GM19463 (cell line): ENCODE results near the gene PPM1M.

Experiments
- ATAC-seq: cut with Tn5 transposase; IDR thresholded peaks from one replicate; pipeline ENCODE4 v1.9.1; 2021; ENCODE audit warnings: mild to moderate bottlenecking, moderate library complexity; ENCODE audit not compliant: unreplicated experiment

PPM1M gene

DNA sequence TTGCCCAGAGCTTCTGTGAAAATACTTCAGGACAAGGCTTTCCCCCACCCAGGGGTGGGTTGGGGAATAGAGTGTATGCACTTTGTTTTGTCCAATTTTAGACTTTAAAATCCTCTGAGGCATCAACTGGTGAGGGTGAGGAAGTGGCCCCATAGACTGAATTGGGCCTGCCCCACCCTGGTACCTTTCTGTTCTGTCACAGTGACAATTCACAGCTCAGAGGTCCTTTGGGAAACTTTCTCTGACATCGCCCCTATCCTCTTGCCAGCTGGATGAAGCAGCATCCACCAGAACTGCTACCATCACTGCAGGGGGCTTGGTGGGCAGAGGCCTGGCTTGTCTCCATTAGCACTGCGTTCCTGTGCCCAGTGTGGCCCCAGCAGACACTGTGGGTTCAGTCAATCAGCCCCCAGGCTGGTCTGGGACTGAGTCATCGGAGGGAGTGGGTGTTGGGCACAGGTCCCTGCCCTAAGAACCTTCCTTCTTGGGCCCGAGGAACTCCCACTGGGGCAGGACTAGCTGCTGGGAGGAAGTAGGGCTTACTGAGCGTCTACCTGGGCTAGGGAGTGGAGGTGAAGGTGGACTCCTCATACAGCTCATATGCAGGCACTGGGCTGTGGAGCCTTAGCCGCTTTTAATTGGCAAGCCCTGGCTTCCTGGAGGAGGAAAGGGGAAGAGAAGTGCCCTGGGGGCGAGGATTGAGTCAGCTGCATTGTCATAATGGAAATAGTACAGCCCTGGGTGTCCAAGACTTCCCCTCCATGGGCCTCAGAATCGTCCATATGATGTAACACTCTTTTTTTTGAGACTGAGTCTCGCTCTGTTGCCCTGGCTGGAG lies 1.5 kb upstream of the PPM1M start:
- ATAC-seq: peak; percentile 41

- no peak for ATAC-seq
These were observed 683 bp downstream of the PPM1M start for GRCh38 chr3:52246264-52246620.

DNA sequence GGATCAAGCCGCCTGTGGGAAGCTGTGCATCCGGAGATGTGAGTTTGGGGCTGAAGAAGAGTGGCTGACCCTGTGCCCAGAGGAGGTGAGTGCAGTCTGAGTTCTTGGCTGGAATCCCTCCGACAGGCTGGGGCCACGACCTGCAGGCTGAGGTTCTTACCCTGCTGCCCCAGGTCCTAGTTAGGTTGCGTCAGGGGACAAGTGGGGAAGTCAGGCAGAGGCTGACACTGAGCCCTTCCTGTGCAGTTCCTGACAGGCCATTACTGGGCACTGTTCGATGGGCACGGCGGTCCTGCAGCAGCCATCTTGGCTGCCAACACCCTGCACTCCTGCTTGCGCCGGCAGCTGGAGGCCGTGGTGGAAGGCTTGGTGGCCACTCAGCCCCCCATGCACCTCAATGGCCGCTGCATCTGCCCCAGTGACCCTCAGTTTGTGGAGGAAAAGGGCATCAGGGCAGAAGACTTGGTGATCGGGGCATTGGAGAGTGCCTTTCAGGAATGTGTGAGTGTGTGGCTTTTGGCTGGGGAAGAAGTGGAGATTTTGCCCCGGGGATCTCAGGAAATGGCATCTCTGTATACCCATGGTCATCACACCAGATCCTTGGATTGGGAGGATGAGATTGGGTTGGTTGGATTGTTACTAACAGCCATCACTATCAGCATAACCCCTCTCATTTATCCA lies 1.3 kb downstream of the PPM1M start:
- ATAC-seq: no peak

GRCh38 chr3:52247409-52248164 lies 2.0 kb downstream of the PPM1M start:
- ATAC-seq: no peak

GRCh38 chr3:52248165-52248541 lies 2.6 kb downstream of the PPM1M start:
- no peak for ATAC-seq

- no peak for ATAC-seq
These were observed 3.4 kb downstream of the PPM1M start for GRCh38 chr3:52248816-52249547.

DNA sequence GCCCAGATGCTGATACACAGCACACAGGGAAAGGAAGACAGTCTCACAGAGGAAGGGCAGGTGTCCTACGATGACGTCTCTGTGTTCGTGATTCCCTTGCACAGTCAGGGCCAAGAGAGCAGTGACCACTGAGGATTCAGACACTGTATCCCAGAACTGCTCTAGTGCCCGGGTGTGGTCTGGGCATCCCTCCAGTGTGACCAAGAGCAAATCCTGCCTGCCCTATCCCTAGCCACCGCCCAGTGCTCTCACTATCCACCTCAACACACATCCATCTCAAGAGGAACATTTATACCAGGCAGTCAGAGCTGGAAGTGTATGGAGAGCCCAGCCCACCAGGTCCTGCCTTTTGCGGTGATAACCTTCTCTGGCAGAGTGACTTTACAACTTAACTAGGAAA lies 4.1 kb downstream of the PPM1M start:
- ATAC-seq: no peak

DNA sequence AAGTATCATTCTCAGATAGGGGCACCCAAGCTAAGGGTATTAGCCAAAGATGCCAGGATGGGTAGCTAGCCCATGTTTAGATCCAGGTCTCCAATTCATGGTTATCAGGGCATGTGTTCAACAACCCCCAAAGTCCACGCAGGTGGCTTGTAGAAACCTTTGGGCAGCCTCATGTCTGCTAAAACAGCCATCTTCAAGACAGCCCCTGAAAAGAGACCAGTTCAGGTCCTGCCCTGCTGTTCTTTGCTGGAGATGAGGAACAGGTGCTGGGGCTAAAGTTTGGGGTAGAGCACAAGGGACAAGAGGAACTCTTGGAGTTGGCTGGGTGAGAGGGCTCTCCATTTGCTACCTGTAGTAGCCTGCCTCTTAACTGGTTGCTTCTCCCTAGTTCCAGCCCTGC lies 4.6 kb downstream of the PPM1M start:
- no peak for ATAC-seq

DNA sequence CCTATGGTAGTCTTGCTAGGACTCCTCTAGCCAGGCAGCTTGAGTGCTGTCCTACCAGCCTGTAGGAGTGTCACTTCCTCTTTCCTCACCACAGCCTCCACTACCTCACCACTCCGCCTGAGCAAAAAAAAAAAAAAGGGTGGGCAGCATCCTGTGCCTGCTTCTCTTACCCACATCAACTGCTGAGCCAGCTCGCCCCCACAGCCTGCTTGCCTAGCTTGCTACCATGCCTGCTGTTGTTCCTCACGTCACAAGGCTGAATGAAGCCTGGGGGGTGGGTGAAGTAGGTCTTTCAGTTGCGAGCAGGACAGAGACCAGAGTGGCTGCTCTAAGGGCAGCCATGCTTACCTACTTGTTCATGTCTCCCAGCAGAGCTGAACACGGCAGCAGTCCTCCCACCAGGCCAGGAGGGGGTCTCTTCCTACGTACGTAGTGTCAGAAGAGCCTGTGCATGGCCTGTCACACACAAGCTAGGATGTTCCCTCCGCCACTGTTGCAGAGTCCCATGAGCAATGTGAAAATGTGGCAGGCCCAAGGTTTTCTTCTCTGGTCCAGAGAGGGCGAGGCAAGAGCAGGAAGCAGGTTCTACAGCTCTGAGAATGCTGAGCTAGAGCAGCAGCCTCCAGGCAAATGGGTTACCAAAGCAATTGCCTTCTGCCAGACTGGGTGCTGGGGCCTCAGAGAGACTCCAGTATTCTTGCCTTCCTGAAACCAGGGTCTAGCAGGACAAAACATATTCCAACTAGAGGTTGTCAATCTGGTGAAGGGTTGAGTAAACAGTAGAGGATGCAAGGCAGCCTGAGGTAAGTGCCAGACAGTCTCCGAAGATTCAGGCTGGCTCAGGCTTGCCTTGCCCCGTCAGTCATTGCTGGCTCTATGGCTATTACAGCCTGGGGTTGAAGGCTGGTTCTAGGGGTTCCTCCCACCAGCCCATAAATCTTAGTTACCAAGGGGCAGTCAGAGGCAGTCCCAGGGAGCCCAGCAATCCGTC lies 8.1 kb downstream of the PPM1M start:
- ATAC-seq: peak; percentile 96

- no peak for ATAC-seq
These were observed 9.0 kb downstream of the PPM1M start for GRCh38 chr3:52254608-52255007.

DNA sequence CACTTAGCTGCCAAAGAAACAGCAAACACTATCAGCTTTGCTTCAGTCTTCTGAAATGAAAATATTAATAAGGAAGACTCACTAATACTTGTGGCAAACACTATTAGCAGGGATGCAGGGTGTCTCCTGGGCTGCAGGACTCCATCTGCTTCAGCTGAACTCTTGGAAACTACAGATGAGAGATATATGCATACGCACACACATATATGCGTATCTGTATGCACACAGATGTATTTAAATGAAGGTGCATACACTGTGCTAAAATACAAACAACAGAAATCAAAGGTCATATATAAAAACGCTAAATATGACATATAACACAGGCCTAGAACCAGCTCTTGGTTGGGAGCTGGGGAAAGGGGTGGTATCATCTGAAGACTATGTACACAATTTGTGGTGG lies 10.6 kb downstream of the PPM1M start:
- ATAC-seq: no peak

DNA sequence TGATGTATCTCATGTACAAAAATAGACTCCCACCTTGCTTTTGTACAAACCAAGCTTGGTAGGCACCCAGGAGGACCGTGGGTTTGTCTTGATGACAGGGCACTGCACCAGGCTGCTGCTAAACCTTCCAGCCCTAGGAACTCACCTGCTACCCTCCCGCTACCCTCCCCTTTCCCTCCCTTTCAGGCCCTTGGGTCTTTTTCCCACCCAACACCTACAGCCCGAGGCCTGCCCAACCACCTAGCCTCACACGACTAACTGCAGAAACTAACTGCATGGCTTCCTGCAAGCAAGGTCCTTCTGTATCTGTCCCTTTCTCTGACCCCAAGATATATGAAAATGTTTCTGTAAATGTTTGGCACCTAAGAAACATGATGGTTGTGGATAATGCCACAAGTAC lies 11.1 kb downstream of the PPM1M start:
- ATAC-seq: no peak

DNA sequence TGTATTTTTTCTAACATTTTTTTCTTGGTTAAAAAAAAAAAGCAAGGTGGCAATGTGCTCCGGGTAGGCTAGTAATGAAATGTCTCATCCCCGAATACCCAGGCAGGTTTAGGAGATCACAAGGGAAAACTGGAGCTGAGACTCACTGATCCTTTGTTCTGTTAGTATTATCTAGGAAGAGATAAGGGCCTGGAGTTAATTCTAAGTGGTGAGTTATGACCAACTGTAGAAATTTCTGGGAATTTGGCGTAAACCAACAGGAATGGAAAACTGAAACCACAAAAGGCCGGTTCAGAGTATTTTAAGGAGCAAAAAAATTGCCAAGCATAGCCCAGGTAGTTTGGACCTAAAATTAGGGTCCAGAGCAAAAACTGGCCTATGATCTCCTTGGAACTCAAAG lies 12.4 kb downstream of the PPM1M start:
- ATAC-seq: no peak

GRCh38 chr3:52259035-52259434 lies 13.5 kb downstream of the PPM1M start:
- no peak for ATAC-seq

GRCh38 chr3:52259448-52259847 lies 13.9 kb downstream of the PPM1M start:
- no peak for ATAC-seq

- ATAC-seq: no peak
These were observed 16.9 kb downstream of the PPM1M start for GRCh38 chr3:52262447-52262846.

GRCh38 chr3:52265387-52265786 lies 19.8 kb downstream of the PPM1M start:
- ATAC-seq: no peak

DNA sequence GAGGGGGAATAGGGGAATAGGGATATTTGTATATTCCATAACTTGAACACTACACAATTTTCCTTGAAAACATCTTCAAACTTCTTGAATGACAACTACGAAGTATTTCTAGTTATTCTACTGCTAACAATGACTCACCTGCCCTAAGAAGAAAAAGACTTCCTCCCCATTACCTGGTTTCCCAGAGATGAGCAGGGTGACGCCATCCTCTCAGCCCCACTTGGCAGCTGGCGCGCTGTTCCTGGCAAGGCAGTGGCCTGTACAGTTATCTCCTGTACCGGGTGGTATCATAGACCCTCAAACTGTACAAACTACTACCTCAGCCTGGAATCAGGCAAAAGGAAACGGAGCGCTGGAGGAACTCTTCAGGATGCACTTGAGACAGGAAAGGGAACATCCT lies 22.5 kb downstream of the PPM1M start:
- no peak for ATAC-seq

GRCh38 chr3:52269776-52270175 lies 24.2 kb downstream of the PPM1M start:
- no peak for ATAC-seq

DNA sequence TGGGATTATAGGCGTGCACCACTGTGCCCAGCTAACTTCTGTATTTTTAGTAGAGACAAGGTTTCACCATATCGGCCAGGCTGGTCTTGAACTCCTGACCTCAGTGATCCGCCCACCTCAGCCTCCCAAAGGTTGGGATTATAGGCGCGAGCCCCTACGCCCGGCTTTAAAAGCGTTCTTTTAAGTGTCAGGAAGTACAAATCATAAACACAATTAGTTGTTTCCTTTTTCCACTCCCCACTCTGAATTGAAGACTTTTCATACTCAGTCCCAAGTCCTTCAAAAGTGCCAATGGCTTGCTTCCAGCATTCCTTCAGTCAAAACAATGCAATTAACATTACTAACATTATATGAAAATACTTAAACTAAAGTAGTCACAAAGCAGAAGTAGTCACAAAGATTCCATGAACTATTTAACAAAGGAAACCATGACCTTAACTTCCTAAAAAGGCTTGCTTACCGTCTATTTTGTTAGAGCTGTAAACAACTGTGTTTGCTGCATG lies 24.7 kb downstream of the PPM1M start:
- ATAC-seq: no peak
